Peyer's patch (tissue), 4 donors: ENCODE results near the gene BTBD18. TPM values are rescaled to one million over a fixed set of nuclear protein-coding genes. Genes with fewer than 3 reads are reported as not detected.
A peak's percentile ranks its signal among the peaks of the same experiment; 100 is the strongest.

ENCODE experiments used
- DNase-seq, 3 donors: peaks; one replicate each; pipeline ENCODE4 v3.0.0-alpha.2; 2017 to 2019
- H3K27ac ChIP-seq, 4 donors: fragments of 200-600 bp; sonication (generic); one replicate each; pipeline ENCODE4 v1.5.1; 2016 to 2019
- H3K27me3 ChIP-seq, 2 donors: fragments of 200-600 bp; sonication (generic); one replicate each; pipeline ENCODE4 v1.5.1; 2019
- H3K36me3 ChIP-seq, 3 donors: fragments of 200-600 bp; sonication (generic); one replicate each; pipeline ENCODE4 v1.5.1; 2016 to 2019
- H3K4me1 ChIP-seq, 4 donors: fragments of 200-600 bp; sonication (generic); one replicate each; pipeline ENCODE4 v1.5.1; 2016 to 2019
- H3K4me3 ChIP-seq, 4 donors: fragments of 200-600 bp; sonication (generic); 1 replicate in 3 of 4; 2 replicates in 1 of 4; pipeline ENCODE4 v1.5.1; 2016 to 2019; ENCODE audit warnings: mild to moderate bottlenecking in 1 of 4
- H3K9me3 ChIP-seq, 4 donors: fragments of 200-600 bp; sonication (generic); one replicate each; pipeline ENCODE4 v1.5.1; 2016 to 2019; ENCODE audit warnings: mild to moderate bottlenecking in 1 of 4
- CTCF ChIP-seq, 6 experiments: fragments of 450-650 bp in 4 of 6; fragments of 200-600 bp in 2 of 6; sonication (generic) in 1 of 6; IDR thresholded peaks; one replicate each; pipeline ENCODE4 v1.5.1; 2017 to 2019; ENCODE audit warnings: antibody characterized with exemption in 6 of 6, mild to moderate bottlenecking in 3 of 6, moderate library complexity in 1 of 6
- POLR2A ChIP-seq, 2 donors: fragments of 450-650 bp; IDR thresholded peaks; one replicate each; pipeline ENCODE4 v1.5.1; 2017; ENCODE audit warnings: antibody characterized with exemption in 2 of 2, mild to moderate bottlenecking in 2 of 2, moderate library complexity in 2 of 2
- total RNA-seq, 4 donors: library from RNA; depleted of rRNA; stranded (reverse); fragments of >200 nt; gene quantifications; one replicate each; pipeline ENCODE4 v1.1.0, GENCODE V29; 2016

The BTBD18 gene
- total RNA-seq, 4 donors from 2014 or later, result not detected

DNA sequence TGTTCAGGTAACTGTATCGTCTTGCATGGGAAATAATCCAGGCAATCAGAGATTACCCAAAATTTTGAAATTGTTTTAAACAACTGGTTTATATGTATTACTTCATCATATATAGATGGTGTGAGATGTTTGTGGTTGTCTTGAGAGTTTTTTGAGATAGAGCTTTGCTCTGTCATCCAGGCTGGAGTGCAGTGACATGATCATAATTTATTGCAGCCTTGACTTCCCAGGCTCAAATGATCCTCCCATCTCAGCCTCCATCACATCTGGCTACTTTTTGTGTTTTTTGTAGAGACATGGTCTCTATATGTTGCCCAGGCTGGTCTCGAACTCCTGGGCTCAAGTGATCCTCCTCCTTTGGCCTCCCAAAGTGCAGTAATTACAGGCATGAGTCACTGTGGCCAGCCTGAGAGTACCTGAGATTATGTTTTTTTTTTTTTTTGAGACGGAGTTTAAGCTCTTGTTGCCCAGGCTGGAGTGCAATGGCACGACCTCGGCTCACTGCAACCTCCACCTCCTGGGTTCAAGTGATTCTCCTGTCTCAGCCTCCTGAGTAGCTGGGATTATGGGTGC is 21.5 kb upstream of the BTBD18 start:
- H3K27ac ChIP-seq, result no peak overlapping the region
- H3K36me3 ChIP-seq, result no peaks in the 10 kb centered on the region
- H3K27me3 ChIP-seq, result no peaks in the 10 kb centered on the region
- no peak overlapping the region for H3K4me3 ChIP-seq
- H3K9me3 ChIP-seq, result no peaks in the 10 kb centered on the region
- DNase-seq, result no peak
- no peak for TF ChIP-seq CTCF (IDR thresholded peaks at IDR 0.05)
- no peak for TF ChIP-seq POLR2A (IDR thresholded peaks at IDR 0.05)
- peaks cover 0 to 80% (median 9%) of the 10 kb centered on the region in 4 donors for H3K4me1 ChIP-seq

DNA sequence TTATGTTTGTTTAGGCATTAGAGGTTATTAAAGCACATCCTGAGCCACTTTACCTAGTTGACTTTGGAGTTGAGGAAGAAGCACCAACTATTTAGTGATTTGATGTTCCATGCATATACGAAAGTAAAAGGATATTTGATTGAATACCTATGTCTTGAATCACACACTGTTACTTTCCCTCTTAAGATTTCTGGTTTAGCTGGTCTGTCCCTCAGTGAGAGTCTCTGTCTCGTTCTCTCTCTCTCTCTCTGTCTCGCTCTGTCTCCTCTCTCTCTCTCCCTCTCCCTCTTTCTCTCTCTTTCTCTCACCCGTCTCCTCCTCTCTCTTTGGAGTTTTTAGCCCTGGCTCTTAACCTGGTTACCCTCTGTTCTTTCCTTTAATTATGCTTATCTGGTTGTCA is 20.9 kb upstream of the BTBD18 start:
- DNase-seq, result no peak
- peak overlapping the region in 1 of 4 donors; percentile 17 for H3K27ac ChIP-seq
- H3K9me3 ChIP-seq, result no peaks in the 10 kb centered on the region
- TF ChIP-seq POLR2A (IDR thresholded peaks at IDR 0.05), result no peak
- TF ChIP-seq CTCF (IDR thresholded peaks at IDR 0.05), result no peak
- no peaks in the 10 kb centered on the region for H3K36me3 ChIP-seq
- H3K27me3 ChIP-seq, result no peaks in the 10 kb centered on the region
- H3K4me3 ChIP-seq, result no peak overlapping the region
- peaks cover 0 to 74% (median 7%) of the 10 kb centered on the region in 4 donors for H3K4me1 ChIP-seq

- Histone ChIP-seq H3K4me1 (peaks cover 0 to 66% (median 0%) of the 10 kb centered on the region in 4 donors), H3K27me3 (no peaks in the 10 kb centered on the region), H3K36me3 (no peaks in the 10 kb centered on the region), H3K27ac (no peak overlapping the region), H3K4me3 (no peak overlapping the region), H3K9me3 (no peaks in the 10 kb centered on the region)
- TF ChIP-seq CTCF (IDR thresholded peaks at IDR 0.05), result no peak
- TF ChIP-seq POLR2A (IDR thresholded peaks at IDR 0.05), result no peak
- DNase-seq, result no peak
These were observed 19.7 kb upstream of the BTBD18 start for GRCh38 chr11:57771365-57771764.

GRCh38 chr11:57770793-57771192 is 19.2 kb upstream of the BTBD18 start:
- Histone ChIP-seq H3K27me3 (no peaks in the 10 kb centered on the region), H3K36me3 (no peaks in the 10 kb centered on the region), H3K4me1 (peaks cover 0 to 66% (median 0%) of the 10 kb centered on the region in 4 donors), H3K27ac (no peak overlapping the region), H3K4me3 (no peak overlapping the region), H3K9me3 (no peaks in the 10 kb centered on the region)
- TF ChIP-seq CTCF (IDR thresholded peaks at IDR 0.05) (no peak), POLR2A (IDR thresholded peaks at IDR 0.05) (no peak)
- no peak for DNase-seq

- Histone ChIP-seq H3K9me3 (no peaks in the 10 kb centered on the region), H3K4me3 (peak overlapping the region in 2 of 4 donors; percentile 59 to 63), H3K27ac (peak overlapping the region in 3 of 4 donors; percentile 85 to 97 (median 87)), H3K27me3 (no peaks in the 10 kb centered on the region), H3K36me3 (no peaks in the 10 kb centered on the region), H3K4me1 (peaks cover 0 to 36% (median 0%) of the 10 kb centered on the region in 4 donors)
- TF ChIP-seq CTCF (IDR thresholded peaks at IDR 0.05), result no peak
- no peak for TF ChIP-seq POLR2A (IDR thresholded peaks at IDR 0.05)
- DNase-seq, result no peak
These were observed 13.4 kb upstream of the BTBD18 start for GRCh38 chr11:57764972-57765371.
